ENCODE results near the gene PPP4R1.

DNA sequence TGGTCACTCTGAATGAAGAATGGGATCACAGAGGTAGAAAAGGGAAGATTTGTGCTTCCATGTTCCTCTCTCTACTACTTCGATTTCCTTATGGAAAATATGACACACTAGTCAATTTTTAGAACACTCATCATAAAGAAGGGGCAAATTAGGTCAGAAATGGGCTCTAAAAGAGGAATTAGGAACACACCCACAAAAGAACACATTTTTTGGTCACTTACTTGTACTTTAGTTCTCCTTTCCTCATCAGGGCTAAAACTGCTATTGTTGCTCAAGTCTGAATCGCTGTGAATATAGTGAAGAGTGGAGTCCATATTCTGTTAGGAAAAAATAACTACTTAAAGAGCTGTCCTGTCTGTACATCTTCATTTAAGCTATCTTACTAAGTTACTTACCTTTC lies 52.6 kb downstream of the PPP4R1 start:
- TF ChIP-seq REST (IDR thresholded peaks at IDR 0.05; ENCODE audit: insufficient read depth in 1 of 2, low read depth in 2 of 2, low read length in 2 of 2) (no peak), FOXP2 (optimal IDR thresholded peaks at IDR 0.05; ENCODE audit: borderline replicate concordance, extremely low read depth, extremely low read length, insufficient read depth) (no peak)

All from PFSK-1 (cell line).